Cardiac muscle cell (in vitro differentiated cells and primary cell): ENCODE results near the gene AKAP17A. TPM values are rescaled to one million over a fixed set of nuclear protein-coding genes. Genes with fewer than 3 reads are reported as not detected.

Experiments used
- DNase-seq, 2 donors: peaks; one replicate each; pipeline versions ENCODE4 v3.0.0 to v3.0.0-alpha.2; 2010 to 2017; ENCODE audit warnings: low read depth in 1 of 2, low spot score in 1 of 2
- H3K27ac ChIP-seq: fragments of 200-600 bp; sonication (generic); 2 replicates; pipeline ENCODE4 v1.5.1; 2016
- H3K27me3 ChIP-seq: fragments of 200-600 bp; sonication (generic); 2 replicates; pipeline ENCODE4 v1.6.0; 2016; ENCODE audit warnings: control low read depth
- H3K36me3 ChIP-seq: fragments of 200-600 bp; sonication (generic); 2 replicates; pipeline ENCODE4 v1.5.1; 2016; ENCODE audit warnings: control low read depth
- H3K4me1 ChIP-seq: fragments of 200-600 bp; sonication (generic); 2 replicates; pipeline ENCODE4 v1.8.1; 2017; ENCODE audit warnings: low read depth, mild to moderate bottlenecking, mixed run types
- H3K4me3 ChIP-seq: fragments of 200-600 bp; sonication (generic); 2 replicates; pipeline ENCODE4 v1.5.1; 2016; ENCODE audit warnings: mild to moderate bottlenecking
- H3K9me3 ChIP-seq: fragments of 200-600 bp; sonication (generic); 2 replicates; pipeline ENCODE4 v1.5.1; 2017; ENCODE audit warnings: low read depth, mild to moderate bottlenecking, control low read depth
- CTCF ChIP-seq: IDR thresholded peaks from 2 replicates; pipeline ENCODE4 v1.5.1; 2012; ENCODE audit warnings: low read depth, mild to moderate bottlenecking, low read length
- polyA plus RNA-seq: library from polyadenylated mRNA; unstranded; fragments of >200 nt; fragmentation: Nextera tagmentation; extraction: Ambion mirVana; gene quantifications from 2 replicates; pipeline ENCODE4 v1.2.1, GENCODE V29; 2016
- total RNA-seq: library from RNA; depleted of rRNA; stranded (reverse); fragments of >200 nt; gene quantifications from 2 replicates; pipeline ENCODE4 v1.2.3, GENCODE V29; 2016

AKAP17A gene
- total and polyA plus RNA-seq, 2 experiments from 2014 or later = 87.4 to 99.7 TPM

- H3K9me3 ChIP-seq = no peaks in the 10 kb centered on the region
- no peaks in the 10 kb centered on the region for H3K36me3 ChIP-seq
- DNase-seq = peak; percentile 23 to 54
- no peak overlapping the region for H3K4me3 ChIP-seq
- peak; percentile 77 for TF ChIP-seq CTCF
- H3K27me3 ChIP-seq = no peaks in the 10 kb centered on the region
- no peak overlapping the region for H3K27ac ChIP-seq
- H3K4me1 ChIP-seq = no peaks in the 10 kb centered on the region
Observed at GRCh38 chrX:1581132-1581531, 10.3 kb upstream of the AKAP17A start.

- H3K9me3 ChIP-seq = no peaks in the 10 kb centered on the region
- no peaks in the 10 kb centered on the region for H3K4me1 ChIP-seq
- no peaks in the 10 kb centered on the region for H3K27me3 ChIP-seq
- no peak overlapping the region for H3K4me3 ChIP-seq
- no peak overlapping the region for H3K27ac ChIP-seq
- no peak for TF ChIP-seq CTCF
- DNase-seq = peak in 1 of 2 donors; percentile 11
- H3K36me3 ChIP-seq = no peaks in the 10 kb centered on the region
Observed at GRCh38 chrX:1582686-1583437, 8.5 kb upstream of the AKAP17A start.

GRCh38 chrX:1584237-1585011, 7.0 kb upstream of the AKAP17A start:
- Histone ChIP-seq H3K27me3 (no peaks in the 10 kb centered on the region), H3K36me3 (no peaks in the 10 kb centered on the region), H3K4me3 (no peak overlapping the region), H3K27ac (no peak overlapping the region), H3K4me1 (no peaks in the 10 kb centered on the region), H3K9me3 (no peaks in the 10 kb centered on the region)
- DNase-seq = no peak
- TF ChIP-seq CTCF = no peak

GRCh38 chrX:1587161-1587560, 4.2 kb upstream of the AKAP17A start:
- Histone ChIP-seq H3K36me3 (no peaks in the 10 kb centered on the region), H3K27me3 (no peaks in the 10 kb centered on the region), H3K27ac (no peak overlapping the region), H3K4me1 (no peaks in the 10 kb centered on the region), H3K9me3 (no peaks in the 10 kb centered on the region), H3K4me3 (no peak overlapping the region)
- DNase-seq = no peak
- TF ChIP-seq CTCF = no peak

GRCh38 chrX:1589356-1590130, 1.9 kb upstream of the AKAP17A start:
- DNase-seq = no peak
- H3K4me1 ChIP-seq = peaks cover 7% of the 10 kb centered on the region
- peak overlapping the region; percentile 26 for H3K27ac ChIP-seq

More at GRCh38 chrX:1589356-1590130, 1.9 kb upstream of the AKAP17A start:
- Histone ChIP-seq H3K9me3 (no peaks in the 10 kb centered on the region), H3K36me3 (peaks cover 11% of the 10 kb centered on the region), H3K27me3 (no peaks in the 10 kb centered on the region), H3K4me3 (no peak overlapping the region)
- TF ChIP-seq CTCF = no peak
